ENCODE data around the gene ALDH18A1. TPM values are rescaled to one million over a fixed set of nuclear protein-coding genes. Genes with fewer than 3 reads are reported as not detected.
"Not testable (repeated sequence)": the region's sequence is repeated elsewhere in the genome, so short reads cannot be mapped to it uniquely, and the experiment has no call there.

The ALDH18A1 gene
- 122 and 127 TPM in 2 replicates for total RNA-seq

DNA sequence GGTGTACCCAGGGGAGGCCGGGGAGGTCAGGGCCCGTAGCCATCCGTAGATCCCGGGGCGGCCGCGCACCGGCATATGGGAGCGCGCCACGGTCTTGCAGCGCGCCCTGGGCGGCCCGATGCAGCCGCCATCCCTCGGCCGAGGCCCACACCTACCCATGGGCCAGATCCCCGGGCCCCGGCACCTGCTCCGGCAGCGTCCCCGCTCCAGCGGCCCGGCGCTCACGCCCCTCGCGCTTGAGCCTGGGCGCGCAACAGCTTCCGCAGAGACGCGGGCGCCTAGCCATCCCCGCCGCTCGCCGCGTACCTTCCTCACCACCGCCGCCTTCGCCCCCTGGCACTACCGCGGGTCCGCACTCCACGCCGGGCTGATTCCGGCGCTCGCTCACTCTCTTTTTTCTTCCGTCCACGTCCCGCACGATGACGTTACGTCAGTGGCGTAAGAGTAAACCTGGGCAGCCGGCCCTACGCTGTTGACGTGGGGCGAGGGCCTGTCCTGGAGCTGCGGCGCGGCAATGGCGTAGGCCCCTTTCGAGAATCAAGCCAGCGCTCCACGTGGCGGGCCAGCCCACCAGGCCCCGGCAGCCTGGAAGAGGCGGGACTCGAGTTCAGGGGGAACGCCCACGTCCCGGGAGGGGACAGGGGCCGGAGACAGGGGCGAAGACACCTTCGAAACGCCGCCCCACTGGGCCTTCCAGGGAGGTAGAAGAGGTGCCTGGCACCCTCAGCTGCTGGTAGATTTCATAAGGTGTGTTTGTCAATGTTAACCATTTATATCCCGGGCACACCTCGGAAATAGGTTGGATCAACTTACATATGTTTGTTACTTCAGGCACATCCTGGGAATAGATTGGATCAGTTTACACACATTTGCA is at the start of gene ALDH18A1:
Gene ALDH18A1, minus strand, starts transcription at position 421 of the 874 bp plus-strand sequence. CDS start 3,334 bp downstream, outside the sequence.
- H3K4me1 Mint-ChIP-seq (ENCODE audit: low read depth): peaks cover 27% of the 10 kb centered on the region
- DNase-seq (ENCODE audit: low spot score): peak; percentile 89
- peak within 1 kb of the TSS; percentile 98 for H3K27ac Mint-ChIP-seq
- intact Hi-C loops (cut with micrococcal nuclease): loop anchor here (1.0 kb wide), 2 partner anchors 38 to 95 kb away; partner anchors contain the start of gene SORBS1
- peaks cover 11% of the 10 kb centered on the region for H3K9me3 Mint-ChIP-seq
- no peaks in the 10 kb centered on the region for H3K27me3 Mint-ChIP-seq (ENCODE audit: insufficient read depth)
- peaks cover 31% of the 10 kb centered on the region for H3K36me3 Mint-ChIP-seq (ENCODE audit: low read depth)
- H3K4me3 Mint-ChIP-seq: peak within 1 kb of the TSS; percentile 99

DNA sequence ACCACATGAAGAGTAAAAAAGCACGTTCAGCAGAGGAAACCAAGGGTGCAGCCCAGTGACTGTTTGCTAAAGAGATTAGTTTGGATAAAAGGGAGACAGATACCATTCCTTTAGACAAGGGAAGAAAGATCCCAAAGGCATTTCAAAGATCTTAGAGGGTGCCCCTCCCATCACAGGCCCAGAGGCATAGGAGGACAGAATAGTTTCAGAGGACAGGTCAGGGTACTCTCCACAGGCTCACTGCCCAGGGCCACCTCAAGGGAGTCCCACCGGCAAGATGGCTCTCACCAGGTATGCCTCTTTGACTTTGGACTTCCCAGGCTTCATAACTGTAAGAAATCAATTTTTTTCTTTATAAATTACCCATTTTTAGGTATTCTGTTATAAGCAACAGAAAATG is 41.9 kb upstream of the ALDH18A1 start:
- Mint-ChIP-seq H3K9me3 (peaks cover 7% of the 10 kb centered on the region), H3K4me3 (no peak overlapping the region), H3K27me3 (ENCODE audit: insufficient read depth) (peaks cover 3% of the 10 kb centered on the region), H3K4me1 (ENCODE audit: low read depth) (peaks cover 9% of the 10 kb centered on the region), H3K27ac (no peak overlapping the region), H3K36me3 (ENCODE audit: low read depth) (peaks cover 9% of the 10 kb centered on the region)
- intact Hi-C loops (cut with micrococcal nuclease): no loop called here
- DNase-seq (ENCODE audit: low spot score): no peak

DNA sequence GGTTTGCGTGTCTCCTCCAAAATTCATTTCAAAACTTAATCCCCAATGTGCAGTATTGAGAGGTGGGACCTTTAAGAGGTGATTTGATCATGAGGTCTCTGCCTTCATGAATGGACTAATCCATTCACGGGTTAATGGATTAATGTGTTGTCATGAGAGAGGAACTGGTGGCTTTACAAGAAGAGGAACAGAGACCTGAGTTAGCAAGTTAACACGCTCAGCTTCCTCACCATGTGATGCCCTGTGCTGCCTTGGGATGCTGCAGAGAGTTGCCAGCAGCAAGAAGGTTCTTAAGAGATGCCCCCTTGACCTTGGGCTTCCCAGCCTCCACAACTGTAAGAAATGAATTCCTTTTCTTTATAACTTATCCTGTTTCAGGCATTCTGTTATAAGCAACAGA is 40.9 kb upstream of the ALDH18A1 start:
- H3K36me3 Mint-ChIP-seq (ENCODE audit: low read depth): peaks cover 18% of the 10 kb centered on the region
- peaks cover 3% of the 10 kb centered on the region for H3K27me3 Mint-ChIP-seq (ENCODE audit: insufficient read depth)
- H3K4me1 Mint-ChIP-seq (ENCODE audit: low read depth): peaks cover 19% of the 10 kb centered on the region
- no peak for DNase-seq (ENCODE audit: low spot score)
- peaks cover 7% of the 10 kb centered on the region for H3K9me3 Mint-ChIP-seq
- intact Hi-C loops (cut with micrococcal nuclease): no loop called here
- H3K27ac Mint-ChIP-seq: no peak overlapping the region
- H3K4me3 Mint-ChIP-seq: no peak overlapping the region

DNA sequence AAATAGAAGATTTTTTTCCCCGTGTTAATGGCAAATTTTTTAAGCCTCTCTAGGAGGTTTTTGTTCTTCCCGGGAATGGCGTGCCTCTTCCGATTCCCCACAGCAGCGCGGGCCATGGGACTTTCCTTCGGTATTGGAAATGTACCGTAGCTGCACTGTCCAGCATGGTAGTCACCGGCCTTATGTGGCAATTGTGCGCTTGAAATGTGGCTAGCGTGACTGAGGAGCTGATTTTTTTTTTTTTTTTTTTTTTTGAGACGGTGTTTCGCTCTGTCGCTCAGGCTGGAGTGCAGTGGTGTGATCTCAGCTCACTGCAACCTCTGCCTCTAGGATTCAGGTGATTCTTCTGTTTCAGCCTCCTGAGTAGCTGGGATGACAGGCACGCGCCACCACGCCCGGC is 38.2 kb upstream of the ALDH18A1 start:
- Mint-ChIP-seq H3K27me3 (ENCODE audit: insufficient read depth) (no peaks in the 10 kb centered on the region), H3K27ac (peak overlapping the region; percentile 95)
- intact Hi-C loops (cut with micrococcal nuclease): loop anchor here (1.0 to 5.0 kb wide), 11 partner anchors 38 to 1147 kb away; partner anchors contain the start of genes ALDH18A1, CC2D2B, HELLS and SORBS1

DNA sequence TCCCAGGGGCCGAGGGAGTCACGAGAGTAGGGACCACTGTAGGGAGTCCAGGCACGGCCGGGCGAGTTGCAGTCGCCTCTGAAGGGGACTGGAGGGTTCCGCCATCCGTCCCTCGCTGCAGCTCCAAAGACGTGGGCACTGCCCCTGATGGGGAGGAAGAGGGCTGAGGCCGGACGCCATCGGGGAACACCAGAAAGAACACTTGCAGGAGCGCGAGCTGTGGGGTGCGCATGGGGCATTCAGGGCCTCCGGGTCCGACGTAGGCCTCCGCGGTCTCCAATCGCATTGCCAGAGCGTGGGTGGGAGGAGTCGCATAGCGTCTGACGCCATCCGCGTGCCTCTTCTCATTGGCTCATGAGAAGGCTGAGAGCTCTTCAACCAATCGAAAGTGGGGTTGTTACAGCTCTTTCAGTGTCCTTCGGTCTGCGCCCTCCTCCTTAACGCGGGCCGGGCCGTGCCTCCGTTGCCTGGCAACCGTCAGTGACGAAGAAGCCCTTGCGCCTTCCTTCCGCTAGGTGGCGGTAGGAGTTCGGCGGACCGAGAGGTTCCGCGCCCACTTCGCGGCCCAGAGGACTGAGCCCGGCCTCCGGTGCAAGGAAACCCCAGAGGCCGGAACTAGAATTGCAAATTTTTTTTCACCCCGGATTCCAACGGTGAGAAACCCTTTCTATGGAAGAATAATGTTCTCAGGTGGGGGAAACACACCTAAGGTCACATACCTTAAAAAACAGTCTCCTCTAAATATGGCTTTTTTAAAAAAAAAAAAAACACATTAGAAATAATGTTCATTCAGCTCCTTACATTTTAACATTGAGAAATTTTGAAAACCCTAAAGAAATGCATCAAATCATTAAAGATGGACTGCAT is 37.4 kb upstream of the ALDH18A1 start, which contains the start of gene TCTN3:
Gene TCTN3, minus strand, starts transcription at position 260 of the 867 bp plus-strand sequence. Its CDS starts 28 bp downstream, at position 232.
- H3K27me3 Mint-ChIP-seq (ENCODE audit: insufficient read depth): no peaks in the 10 kb centered on the region
- intact Hi-C loops (cut with micrococcal nuclease): loop anchor here (1.0 to 5.0 kb wide), 13 partner anchors 38 to 1147 kb away; partner anchors contain the start of genes ALDH18A1, CC2D2B, CCNJ and HELLS
- H3K36me3 Mint-ChIP-seq (ENCODE audit: low read depth): peaks cover 44% of the 10 kb centered on the region

More for the DNA sequence above, 38.2 kb upstream of the ALDH18A1 start:
- peak overlapping the region; percentile 44 for H3K4me3 Mint-ChIP-seq
- no peak for DNase-seq (ENCODE audit: low spot score)
- H3K9me3 Mint-ChIP-seq: peaks cover 7% of the 10 kb centered on the region
- H3K36me3 Mint-ChIP-seq (ENCODE audit: low read depth): peaks cover 40% of the 10 kb centered on the region
- peaks cover 43% of the 10 kb centered on the region for H3K4me1 Mint-ChIP-seq (ENCODE audit: low read depth)

DNA sequence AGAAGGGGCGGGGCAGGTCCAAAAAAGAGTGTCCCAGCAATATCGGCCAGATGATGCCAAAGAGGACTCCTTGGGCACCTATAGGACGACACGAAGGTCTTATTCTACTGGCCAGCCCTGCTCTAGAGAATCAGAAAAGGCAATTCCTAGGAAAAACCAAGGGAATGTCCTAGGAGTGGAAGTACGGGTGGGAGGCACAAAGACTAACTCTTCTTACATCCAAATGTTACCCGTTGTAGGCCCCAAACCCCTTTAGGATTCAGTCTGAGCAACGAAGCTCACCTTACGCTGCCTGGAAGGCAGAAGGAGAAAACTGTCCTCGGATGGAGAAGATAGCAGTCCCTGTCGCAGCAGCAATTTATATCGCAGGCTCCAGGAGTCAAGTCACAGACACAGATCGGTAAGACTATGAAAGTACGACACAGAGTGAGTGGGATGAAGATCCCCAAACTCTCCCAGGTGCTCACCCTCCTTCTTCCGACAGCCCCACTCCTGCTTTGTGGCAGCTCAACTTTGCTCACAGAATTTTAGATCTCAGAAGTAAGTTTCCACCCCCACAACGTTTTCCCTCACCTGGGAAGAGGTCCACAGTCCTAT is 36.7 kb upstream of the ALDH18A1 start:
- Mint-ChIP-seq H3K4me1 (ENCODE audit: low read depth) (peaks cover 55% of the 10 kb centered on the region), H3K27ac (peak overlapping the region; percentile 95), H3K9me3 (peaks cover 7% of the 10 kb centered on the region), H3K4me3 (peak overlapping the region; percentile 98), H3K36me3 (ENCODE audit: low read depth) (peaks cover 50% of the 10 kb centered on the region), H3K27me3 (ENCODE audit: insufficient read depth) (no peaks in the 10 kb centered on the region)
- intact Hi-C loops (cut with micrococcal nuclease): loop anchor here (1.0 to 5.0 kb wide), 3 partner anchors 350 to 1146 kb away; partner anchors contain the start of genes CCNJ, HELLS and ZNF518A
- DNase-seq (ENCODE audit: low spot score): no peak

More for the DNA sequence above, 37.4 kb upstream of the ALDH18A1 start, which contains the start of gene TCTN3:
- Mint-ChIP-seq H3K9me3 (peaks cover 7% of the 10 kb centered on the region), H3K4me3 (peak within 1 kb of the TSS; percentile 98), H3K27ac (peak within 1 kb of the TSS; percentile 95), H3K4me1 (ENCODE audit: low read depth) (peaks cover 48% of the 10 kb centered on the region)
- peak; percentile 98 for DNase-seq (ENCODE audit: low spot score)

DNA sequence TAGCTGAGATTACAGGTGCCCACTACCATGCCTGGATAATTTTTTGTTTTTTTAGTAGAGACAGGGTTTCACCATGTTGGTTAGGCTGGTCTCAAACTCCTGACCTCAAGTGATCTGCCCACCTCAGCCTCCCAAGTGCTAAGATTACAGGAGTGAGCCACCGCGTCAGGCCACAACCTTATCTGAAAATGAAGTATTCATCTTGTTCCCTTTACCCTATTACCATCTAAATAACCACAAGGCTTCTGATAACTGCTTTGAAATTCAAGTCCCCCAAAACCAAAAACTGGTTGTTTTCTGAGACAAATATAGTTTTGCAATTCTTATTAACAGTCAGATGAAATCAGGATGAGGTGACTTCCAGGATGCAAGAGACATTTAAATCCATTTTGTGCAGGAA is 34.8 kb upstream of the ALDH18A1 start:
- Mint-ChIP-seq H3K4me1 (ENCODE audit: low read depth) (peaks cover 55% of the 10 kb centered on the region), H3K36me3 (ENCODE audit: low read depth) (peaks cover 47% of the 10 kb centered on the region), H3K9me3 (no peaks in the 10 kb centered on the region), H3K4me3 (peak overlapping the region; percentile 98), H3K27me3 (ENCODE audit: insufficient read depth) (no peaks in the 10 kb centered on the region), H3K27ac (no peak overlapping the region)
- intact Hi-C loops (cut with micrococcal nuclease): loop anchor here (5.0 kb wide), 1 partner anchor 1144 kb away; the partner anchor contains the start of gene HELLS
- no peak for DNase-seq (ENCODE audit: low spot score)

DNA sequence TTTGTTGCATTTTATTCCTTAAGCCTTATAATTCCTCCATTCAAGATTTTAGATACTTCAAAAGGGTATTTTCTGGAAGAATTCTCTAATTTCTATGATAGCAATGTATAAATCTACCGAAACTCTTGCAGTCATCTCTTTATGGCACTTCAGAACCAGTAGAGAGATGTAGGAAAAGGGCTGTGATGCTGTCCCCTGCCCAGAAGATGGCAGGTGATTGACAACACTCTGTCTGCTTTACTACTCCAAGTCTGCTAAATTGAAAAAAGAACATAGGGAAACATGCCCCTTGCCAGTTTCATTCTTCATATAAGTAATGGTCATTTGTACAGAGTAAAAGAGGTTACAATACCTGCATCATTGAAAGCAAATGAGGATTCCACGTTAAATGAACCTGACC is 32.1 kb upstream of the ALDH18A1 start:
- intact Hi-C loops (cut with micrococcal nuclease): no loop called here
- Mint-ChIP-seq H3K27ac (no peak overlapping the region), H3K4me1 (ENCODE audit: low read depth) (peaks cover 48% of the 10 kb centered on the region), H3K4me3 (no peak overlapping the region), H3K36me3 (ENCODE audit: low read depth) (peaks cover 61% of the 10 kb centered on the region), H3K9me3 (no peaks in the 10 kb centered on the region), H3K27me3 (ENCODE audit: insufficient read depth) (no peaks in the 10 kb centered on the region)
- no peak for DNase-seq (ENCODE audit: low spot score)

DNA sequence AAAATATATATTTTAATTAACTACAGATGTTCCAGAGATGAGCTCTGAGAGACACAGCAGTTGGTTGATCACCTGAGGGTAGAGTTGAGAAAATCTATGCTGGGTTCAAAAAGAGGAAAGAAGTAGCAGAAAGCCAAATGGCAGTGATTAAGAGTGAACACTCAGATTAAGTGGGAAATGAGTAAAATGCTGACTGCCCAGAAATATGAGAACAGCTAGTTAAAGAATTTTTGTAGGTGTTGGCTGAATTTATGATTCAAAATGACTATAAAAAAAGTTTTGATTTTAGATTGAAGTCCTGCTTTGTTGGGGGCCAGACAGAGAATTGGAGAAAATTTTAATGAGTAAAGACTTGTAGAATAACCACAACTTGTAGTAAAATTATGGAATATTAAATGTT is 27.5 kb upstream of the ALDH18A1 start:
- no peak overlapping the region for H3K4me3 Mint-ChIP-seq
- no peak overlapping the region for H3K27ac Mint-ChIP-seq
- peaks cover 46% of the 10 kb centered on the region for H3K36me3 Mint-ChIP-seq (ENCODE audit: low read depth)
- DNase-seq (ENCODE audit: low spot score): no peak
- H3K27me3 Mint-ChIP-seq (ENCODE audit: insufficient read depth): no peaks in the 10 kb centered on the region
- peaks cover 8% of the 10 kb centered on the region for H3K4me1 Mint-ChIP-seq (ENCODE audit: low read depth)
- H3K9me3 Mint-ChIP-seq: no peaks in the 10 kb centered on the region
- intact Hi-C loops (cut with micrococcal nuclease): no loop called here

DNA sequence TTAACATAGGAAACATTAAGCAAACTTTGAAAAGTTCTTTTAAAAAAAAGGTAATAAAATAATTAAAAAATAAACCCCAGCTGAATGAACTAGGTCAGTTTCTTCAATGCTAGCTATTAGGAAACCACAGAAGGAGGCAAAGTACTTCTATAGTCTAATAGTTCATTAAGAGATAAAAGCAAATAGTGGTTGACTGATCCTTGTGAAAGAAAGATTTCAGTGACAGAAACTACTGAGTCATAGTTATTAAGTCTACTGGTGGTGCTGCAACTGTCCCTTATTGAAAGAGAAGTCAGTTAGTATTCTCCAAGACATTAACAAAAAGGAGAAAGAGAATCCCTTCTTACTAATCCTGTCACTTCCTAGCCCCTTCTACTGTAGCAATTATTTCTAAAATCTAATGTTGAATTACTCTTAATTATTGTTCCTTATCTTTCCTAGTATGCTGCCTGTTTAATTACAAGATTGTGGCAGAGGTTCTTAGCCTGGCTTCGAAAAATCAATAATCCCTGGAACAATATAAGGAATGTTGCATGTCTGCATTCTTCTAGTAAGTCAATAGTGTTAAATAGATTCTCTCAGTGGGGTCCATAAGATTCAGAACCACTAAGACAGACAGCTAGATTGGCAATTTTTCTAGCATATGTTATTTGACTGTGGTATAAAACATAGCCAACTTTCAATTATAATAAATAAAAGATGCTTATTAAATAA is 19.0 kb upstream of the ALDH18A1 start:
- intact Hi-C loops (cut with micrococcal nuclease): no loop called here
- H3K4me3 Mint-ChIP-seq: no peak overlapping the region
- no peaks in the 10 kb centered on the region for H3K27me3 Mint-ChIP-seq (ENCODE audit: insufficient read depth)
- no peaks in the 10 kb centered on the region for H3K9me3 Mint-ChIP-seq
- no peak overlapping the region for H3K27ac Mint-ChIP-seq
- peaks cover 14% of the 10 kb centered on the region for H3K36me3 Mint-ChIP-seq (ENCODE audit: low read depth)
- no peaks in the 10 kb centered on the region for H3K4me1 Mint-ChIP-seq (ENCODE audit: low read depth)
- DNase-seq (ENCODE audit: low spot score): no peak

DNA sequence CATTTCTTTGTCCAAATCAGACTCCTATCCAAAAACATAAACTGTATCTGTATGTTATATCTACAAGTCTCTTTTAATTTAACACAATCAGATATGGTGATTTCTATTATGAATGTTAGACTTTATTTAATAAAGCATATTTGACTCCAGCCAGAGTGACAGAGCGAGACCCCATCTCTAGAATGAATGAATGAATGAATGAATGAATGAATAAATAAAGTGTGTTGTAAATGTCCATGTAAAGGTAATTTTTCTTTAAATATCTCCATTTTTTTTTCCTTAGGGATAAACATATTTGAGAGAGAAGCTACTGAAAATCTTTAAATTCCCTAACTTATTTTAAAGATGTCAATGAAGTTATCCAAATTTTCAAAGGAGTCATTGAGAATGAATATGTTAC is 18.1 kb upstream of the ALDH18A1 start:
- H3K36me3 Mint-ChIP-seq (ENCODE audit: low read depth): peaks cover 7% of the 10 kb centered on the region
- H3K9me3 Mint-ChIP-seq: no peaks in the 10 kb centered on the region
- intact Hi-C loops (cut with micrococcal nuclease): no loop called here
- H3K27ac Mint-ChIP-seq: no peak overlapping the region
- H3K4me3 Mint-ChIP-seq: no peak overlapping the region
- DNase-seq (ENCODE audit: low spot score): no peak
- no peaks in the 10 kb centered on the region for H3K4me1 Mint-ChIP-seq (ENCODE audit: low read depth)
- no peaks in the 10 kb centered on the region for H3K27me3 Mint-ChIP-seq (ENCODE audit: insufficient read depth)

DNA sequence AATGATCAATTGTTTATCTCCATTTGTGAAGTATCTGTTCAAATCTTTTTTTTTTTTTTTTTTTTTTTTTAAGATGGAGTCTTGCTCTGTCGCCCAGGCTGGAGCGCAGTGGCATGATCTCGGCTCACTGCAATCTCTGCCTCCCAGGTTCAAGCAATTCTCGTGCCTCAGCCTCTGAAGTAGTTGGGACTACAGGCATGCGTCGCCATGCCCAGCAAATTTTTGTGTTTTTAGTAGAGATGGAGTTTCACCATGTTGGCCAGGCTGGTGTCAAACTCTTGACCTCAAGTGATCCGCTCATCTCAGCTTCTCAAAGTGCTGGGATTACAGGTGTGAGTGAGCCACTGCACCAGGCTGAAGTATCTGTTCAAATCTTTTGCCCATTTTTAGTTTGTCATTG is 16.1 kb upstream of the ALDH18A1 start:
- H3K27me3 Mint-ChIP-seq (ENCODE audit: insufficient read depth); H3K4me1 Mint-ChIP-seq (ENCODE audit: low read depth); H3K9me3 Mint-ChIP-seq; H3K27ac Mint-ChIP-seq; H3K4me3 Mint-ChIP-seq; DNase-seq (ENCODE audit: low spot score); intact Hi-C loops (cut with micrococcal nuclease): not testable (repeated sequence)
- H3K36me3 Mint-ChIP-seq (ENCODE audit: low read depth): peaks cover 16% of the 10 kb centered on the region

All from activated T-helper 1 cell treated with anti-CD3 and anti-CD28 coated beads, Interleukin-12 subunit alpha, Interleukin-12 subunit beta, Interleukin-2, Interleukin-4 antibody, amounts not matched to agents 30 ng/mL and 10 ng/mL and 1 ng/mL, durations not matched to agents 14 hours and 24 hours and 36 hours (primary cell).